ENCODE results near the gene DOCK9.

DNA sequence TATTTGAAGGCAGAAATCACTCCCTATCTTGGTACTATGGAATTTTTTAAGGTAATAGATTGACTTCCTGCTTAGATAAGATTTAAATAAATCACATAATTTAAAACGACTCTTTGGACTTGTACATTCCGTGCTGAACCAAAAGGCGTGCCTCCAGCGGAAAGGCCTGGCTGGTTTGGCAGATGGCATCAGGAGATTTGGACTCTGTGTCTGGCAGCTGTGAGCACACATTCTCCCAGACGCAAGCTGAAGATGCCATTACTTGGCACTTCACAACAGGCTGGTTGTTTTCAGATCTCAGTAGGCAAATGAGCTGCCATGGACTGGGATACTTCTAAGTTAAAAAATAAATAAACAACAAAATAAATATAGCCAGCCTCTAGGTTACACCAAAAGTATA is 120.9 kb downstream of the DOCK9 start:
- TF ChIP-seq, protein P1, sequence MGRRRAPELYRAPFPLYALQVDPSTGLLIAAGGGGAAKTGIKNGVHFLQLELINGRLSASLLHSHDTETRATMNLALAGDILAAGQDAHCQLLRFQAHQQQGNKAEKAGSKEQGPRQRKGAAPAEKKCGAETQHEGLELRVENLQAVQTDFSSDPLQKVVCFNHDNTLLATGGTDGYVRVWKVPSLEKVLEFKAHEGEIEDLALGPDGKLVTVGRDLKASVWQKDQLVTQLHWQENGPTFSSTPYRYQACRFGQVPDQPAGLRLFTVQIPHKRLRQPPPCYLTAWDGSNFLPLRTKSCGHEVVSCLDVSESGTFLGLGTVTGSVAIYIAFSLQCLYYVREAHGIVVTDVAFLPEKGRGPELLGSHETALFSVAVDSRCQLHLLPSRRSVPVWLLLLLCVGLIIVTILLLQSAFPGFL (CRISPR knock-in tag; IDR thresholded peaks at IDR 0.05; ENCODE audit: borderline replicate concordance): no peak
- TF ChIP-seq, protein P2, sequence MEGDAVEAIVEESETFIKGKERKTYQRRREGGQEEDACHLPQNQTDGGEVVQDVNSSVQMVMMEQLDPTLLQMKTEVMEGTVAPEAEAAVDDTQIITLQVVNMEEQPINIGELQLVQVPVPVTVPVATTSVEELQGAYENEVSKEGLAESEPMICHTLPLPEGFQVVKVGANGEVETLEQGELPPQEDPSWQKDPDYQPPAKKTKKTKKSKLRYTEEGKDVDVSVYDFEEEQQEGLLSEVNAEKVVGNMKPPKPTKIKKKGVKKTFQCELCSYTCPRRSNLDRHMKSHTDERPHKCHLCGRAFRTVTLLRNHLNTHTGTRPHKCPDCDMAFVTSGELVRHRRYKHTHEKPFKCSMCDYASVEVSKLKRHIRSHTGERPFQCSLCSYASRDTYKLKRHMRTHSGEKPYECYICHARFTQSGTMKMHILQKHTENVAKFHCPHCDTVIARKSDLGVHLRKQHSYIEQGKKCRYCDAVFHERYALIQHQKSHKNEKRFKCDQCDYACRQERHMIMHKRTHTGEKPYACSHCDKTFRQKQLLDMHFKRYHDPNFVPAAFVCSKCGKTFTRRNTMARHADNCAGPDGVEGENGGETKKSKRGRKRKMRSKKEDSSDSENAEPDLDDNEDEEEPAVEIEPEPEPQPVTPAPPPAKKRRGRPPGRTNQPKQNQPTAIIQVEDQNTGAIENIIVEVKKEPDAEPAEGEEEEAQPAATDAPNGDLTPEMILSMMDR (IDR thresholded peaks at IDR 0.05): no peak
- TF ChIP-seq, protein P3, sequence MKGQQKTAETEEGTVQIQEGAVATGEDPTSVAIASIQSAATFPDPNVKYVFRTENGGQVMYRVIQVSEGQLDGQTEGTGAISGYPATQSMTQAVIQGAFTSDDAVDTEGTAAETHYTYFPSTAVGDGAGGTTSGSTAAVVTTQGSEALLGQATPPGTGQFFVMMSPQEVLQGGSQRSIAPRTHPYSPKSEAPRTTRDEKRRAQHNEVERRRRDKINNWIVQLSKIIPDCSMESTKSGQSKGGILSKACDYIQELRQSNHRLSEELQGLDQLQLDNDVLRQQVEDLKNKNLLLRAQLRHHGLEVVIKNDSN (CRISPR knock-in tag; IDR thresholded peaks at IDR 0.05): no peak
- TF ChIP-seq FOXP1 (CRISPR knock-in tag; IDR thresholded peaks at IDR 0.05; ENCODE audit: borderline replicate concordance) (no peak), ZNF138 (CRISPR knock-in tag; conservative IDR thresholded peaks at IDR 0.05) (no peak), TCF7 (CRISPR knock-in tag; IDR thresholded peaks at IDR 0.05; ENCODE audit: low read depth) (no peak)
- TF ChIP-seq, protein P4, sequence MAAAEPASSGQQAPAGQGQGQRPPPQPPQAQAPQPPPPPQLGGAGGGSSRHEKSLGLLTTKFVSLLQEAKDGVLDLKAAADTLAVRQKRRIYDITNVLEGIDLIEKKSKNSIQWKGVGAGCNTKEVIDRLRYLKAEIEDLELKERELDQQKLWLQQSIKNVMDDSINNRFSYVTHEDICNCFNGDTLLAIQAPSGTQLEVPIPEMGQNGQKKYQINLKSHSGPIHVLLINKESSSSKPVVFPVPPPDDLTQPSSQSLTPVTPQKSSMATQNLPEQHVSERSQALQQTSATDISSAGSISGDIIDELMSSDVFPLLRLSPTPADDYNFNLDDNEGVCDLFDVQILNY (CRISPR knock-in tag; IDR thresholded peaks at IDR 0.05): no peak
- TF ChIP-seq, protein P5, sequence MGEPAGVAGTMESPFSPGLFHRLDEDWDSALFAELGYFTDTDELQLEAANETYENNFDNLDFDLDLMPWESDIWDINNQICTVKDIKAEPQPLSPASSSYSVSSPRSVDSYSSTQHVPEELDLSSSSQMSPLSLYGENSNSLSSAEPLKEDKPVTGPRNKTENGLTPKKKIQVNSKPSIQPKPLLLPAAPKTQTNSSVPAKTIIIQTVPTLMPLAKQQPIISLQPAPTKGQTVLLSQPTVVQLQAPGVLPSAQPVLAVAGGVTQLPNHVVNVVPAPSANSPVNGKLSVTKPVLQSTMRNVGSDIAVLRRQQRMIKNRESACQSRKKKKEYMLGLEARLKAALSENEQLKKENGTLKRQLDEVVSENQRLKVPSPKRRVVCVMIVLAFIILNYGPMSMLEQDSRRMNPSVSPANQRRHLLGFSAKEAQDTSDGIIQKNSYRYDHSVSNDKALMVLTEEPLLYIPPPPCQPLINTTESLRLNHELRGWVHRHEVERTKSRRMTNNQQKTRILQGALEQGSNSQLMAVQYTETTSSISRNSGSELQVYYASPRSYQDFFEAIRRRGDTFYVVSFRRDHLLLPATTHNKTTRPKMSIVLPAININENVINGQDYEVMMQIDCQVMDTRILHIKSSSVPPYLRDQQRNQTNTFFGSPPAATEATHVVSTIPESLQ (CRISPR knock-in tag; IDR thresholded peaks at IDR 0.05): no peak
- TF ChIP-seq, protein P6, sequence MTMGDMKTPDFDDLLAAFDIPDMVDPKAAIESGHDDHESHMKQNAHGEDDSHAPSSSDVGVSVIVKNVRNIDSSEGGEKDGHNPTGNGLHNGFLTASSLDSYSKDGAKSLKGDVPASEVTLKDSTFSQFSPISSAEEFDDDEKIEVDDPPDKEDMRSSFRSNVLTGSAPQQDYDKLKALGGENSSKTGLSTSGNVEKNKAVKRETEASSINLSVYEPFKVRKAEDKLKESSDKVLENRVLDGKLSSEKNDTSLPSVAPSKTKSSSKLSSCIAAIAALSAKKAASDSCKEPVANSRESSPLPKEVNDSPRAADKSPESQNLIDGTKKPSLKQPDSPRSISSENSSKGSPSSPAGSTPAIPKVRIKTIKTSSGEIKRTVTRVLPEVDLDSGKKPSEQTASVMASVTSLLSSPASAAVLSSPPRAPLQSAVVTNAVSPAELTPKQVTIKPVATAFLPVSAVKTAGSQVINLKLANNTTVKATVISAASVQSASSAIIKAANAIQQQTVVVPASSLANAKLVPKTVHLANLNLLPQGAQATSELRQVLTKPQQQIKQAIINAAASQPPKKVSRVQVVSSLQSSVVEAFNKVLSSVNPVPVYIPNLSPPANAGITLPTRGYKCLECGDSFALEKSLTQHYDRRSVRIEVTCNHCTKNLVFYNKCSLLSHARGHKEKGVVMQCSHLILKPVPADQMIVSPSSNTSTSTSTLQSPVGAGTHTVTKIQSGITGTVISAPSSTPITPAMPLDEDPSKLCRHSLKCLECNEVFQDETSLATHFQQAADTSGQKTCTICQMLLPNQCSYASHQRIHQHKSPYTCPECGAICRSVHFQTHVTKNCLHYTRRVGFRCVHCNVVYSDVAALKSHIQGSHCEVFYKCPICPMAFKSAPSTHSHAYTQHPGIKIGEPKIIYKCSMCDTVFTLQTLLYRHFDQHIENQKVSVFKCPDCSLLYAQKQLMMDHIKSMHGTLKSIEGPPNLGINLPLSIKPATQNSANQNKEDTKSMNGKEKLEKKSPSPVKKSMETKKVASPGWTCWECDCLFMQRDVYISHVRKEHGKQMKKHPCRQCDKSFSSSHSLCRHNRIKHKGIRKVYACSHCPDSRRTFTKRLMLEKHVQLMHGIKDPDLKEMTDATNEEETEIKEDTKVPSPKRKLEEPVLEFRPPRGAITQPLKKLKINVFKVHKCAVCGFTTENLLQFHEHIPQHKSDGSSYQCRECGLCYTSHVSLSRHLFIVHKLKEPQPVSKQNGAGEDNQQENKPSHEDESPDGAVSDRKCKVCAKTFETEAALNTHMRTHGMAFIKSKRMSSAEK (CRISPR knock-in tag; IDR thresholded peaks at IDR 0.05; ENCODE audit: borderline replicate concordance): no peak
- TF ChIP-seq, protein P7, sequence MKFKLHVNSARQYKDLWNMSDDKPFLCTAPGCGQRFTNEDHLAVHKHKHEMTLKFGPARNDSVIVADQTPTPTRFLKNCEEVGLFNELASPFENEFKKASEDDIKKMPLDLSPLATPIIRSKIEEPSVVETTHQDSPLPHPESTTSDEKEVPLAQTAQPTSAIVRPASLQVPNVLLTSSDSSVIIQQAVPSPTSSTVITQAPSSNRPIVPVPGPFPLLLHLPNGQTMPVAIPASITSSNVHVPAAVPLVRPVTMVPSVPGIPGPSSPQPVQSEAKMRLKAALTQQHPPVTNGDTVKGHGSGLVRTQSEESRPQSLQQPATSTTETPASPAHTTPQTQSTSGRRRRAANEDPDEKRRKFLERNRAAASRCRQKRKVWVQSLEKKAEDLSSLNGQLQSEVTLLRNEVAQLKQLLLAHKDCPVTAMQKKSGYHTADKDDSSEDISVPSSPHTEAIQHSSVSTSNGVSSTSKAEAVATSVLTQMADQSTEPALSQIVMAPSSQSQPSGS (CRISPR knock-in tag; IDR thresholded peaks at IDR 0.05; ENCODE audit: borderline replicate concordance, low read depth): no peak

Measured in WTC11 (cell line).